GM10248 (cell line): ENCODE data around the gene CEP170.
A peak's percentile ranks its signal among the peaks of the same experiment; 100 is the strongest.

Source experiments
- CTCF ChIA-PET: fragments of 300-600 bp; sonication (Branson Sonifier 250); formaldehyde crosslinking; extraction: SDS; loops from one replicate; lab custom pipeline; 2021; ENCODE audit warnings: antibody characterized with exemption; lab: Yijun Ruan, JAX
- POLR2A ChIA-PET: fragments of 350-650 bp; sonication (Branson Sonifier 250); formaldehyde crosslinking; extraction: SDS; loops from one replicate; lab custom pipeline; 2020; ENCODE audit warnings: antibody characterized with exemption; lab: Yijun Ruan, JAX
- DNase-seq: peaks from one replicate; pipeline ENCODE4 v3.0.0; 2012; ENCODE audit errors: extremely low spot score
- CTCF ChIP-seq: IDR thresholded peaks from 2 replicates; pipeline ENCODE4 v1.5.1; 2012; ENCODE audit warnings: mild to moderate bottlenecking, low read depth; ENCODE audit errors: extremely low read depth, missing control alignments, control extremely low read depth

The CEP170 gene

GRCh38 chr1:243254927-243255790 is at the start of gene CEP170:
TSS of gene CEP170 (minus strand) at chr1:243255281. CDS start at chr1:243225280, 30,001 bp downstream.
- TF ChIP-seq CTCF = no peak
- peak; percentile 89 for DNase-seq
- CTCF ChIA-PET = interaction anchor here (1.0 to 2.4 kb wide), 7 partner anchors 8 to 25 kb away, joined by 3 to 9 read pairs (median 5); no protein-coding TSS in a partner anchor
- POLR2A ChIA-PET = interaction anchor here (0.9 to 2.0 kb wide), 4 partner anchors 8 to 793 kb away, joined by 3 to 10 read pairs (median 5); no protein-coding TSS in a partner anchor

DNA sequence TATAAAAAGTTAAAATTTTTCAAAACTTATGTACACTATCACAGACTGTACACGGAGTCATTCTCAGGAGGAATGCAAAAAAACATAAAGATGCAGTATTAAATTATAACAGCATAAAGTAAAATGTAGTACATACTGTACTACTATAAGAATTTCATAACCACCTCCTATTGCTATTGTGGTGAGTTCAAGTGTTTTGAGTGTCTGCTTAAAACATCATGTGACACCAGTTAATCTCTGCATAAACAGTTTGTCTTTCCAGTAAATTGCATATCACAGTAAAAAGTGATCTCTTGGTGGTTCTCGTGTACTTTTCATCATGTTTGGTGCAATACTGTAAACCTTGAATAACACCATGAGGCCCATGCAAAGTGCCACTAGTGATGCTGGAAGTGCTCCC is 46.0 kb upstream of the CEP170 start:
- CTCF ChIA-PET = no interaction called here
- TF ChIP-seq CTCF = no peak
- no peak for DNase-seq
- POLR2A ChIA-PET = no interaction called here

DNA sequence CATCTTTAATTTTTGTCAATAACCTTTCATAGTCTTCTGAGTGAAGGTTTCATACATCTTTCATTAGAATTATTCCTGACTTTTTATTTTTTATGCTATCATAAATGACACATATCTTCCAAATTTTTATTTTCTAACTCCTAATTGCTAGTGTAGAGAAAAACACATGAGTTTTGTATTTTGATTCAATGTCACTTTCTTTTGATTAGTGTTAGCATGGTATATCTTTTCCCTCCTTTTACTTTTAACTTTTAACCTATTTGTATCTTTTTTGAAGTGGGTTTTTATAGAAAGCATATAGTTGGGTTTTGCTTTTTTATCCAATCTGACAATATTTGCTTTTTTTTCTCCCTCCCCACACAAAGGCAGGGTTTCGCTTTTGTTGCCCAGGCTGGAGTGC is 44.0 kb upstream of the CEP170 start:
- CTCF ChIA-PET = no interaction called here
- POLR2A ChIA-PET = no interaction called here
- DNase-seq = no peak

GRCh38 chr1:243294723-243295121 is 39.6 kb upstream of the CEP170 start:
- CTCF ChIA-PET = interaction anchor here (1.2 to 1.7 kb wide), 3 partner anchors 9 to 22 kb away, joined by 3 to 7 read pairs (median 4); no protein-coding TSS in a partner anchor
- no peak for TF ChIP-seq CTCF
- DNase-seq = no peak
- POLR2A ChIA-PET = no interaction called here

More for the DNA sequence above, 44.0 kb upstream of the CEP170 start:
- no peak for TF ChIP-seq CTCF

DNA sequence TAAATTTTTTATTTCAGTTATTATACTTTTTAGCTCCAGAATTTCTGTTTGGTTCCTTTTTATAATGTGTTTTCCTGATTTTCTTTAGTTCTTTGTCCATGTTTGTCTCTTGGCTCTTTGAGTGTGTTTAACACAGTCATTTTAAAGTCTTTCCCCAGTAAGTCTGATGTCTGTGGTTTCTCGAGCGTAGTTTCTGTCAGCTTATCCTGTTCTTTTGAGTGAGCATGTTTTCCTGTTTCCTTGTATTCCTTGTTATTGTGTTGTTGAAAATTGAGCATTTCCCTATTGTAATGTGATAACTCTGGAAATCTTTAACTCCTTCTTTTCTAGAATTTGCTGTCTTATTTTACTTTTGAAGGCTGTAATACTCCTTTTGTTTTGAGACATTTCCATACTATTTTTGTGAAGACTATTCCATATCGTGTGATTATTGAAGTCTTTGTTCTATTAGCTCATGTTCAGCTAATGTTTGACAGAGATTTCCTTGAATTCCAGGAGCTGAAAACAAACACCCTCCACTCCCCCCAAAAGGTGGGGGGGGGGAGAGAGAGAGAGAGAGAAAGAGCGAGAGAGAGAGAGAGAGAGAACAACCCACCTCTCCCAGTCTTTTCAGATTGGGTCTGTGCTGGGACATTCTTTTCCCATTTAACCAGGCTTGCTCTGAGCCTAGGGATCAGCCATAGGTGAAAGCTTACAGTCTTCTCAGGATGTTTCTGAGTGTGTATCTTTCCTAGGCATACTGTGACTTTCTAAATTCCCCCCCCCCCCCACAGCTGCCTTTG is 39.1 kb upstream of the CEP170 start:
- CTCF ChIA-PET = interaction anchor here (1.2 to 1.7 kb wide), 3 partner anchors 9 to 21 kb away, joined by 3 to 7 read pairs (median 4); no protein-coding TSS in a partner anchor
- POLR2A ChIA-PET = no interaction called here
- DNase-seq = no peak
- no peak for TF ChIP-seq CTCF

GRCh38 chr1:243292117-243292516 is 37.0 kb upstream of the CEP170 start:
- ChIA-PET CTCF (no interaction called here), POLR2A (no interaction called here)
- DNase-seq = no peak
- TF ChIP-seq CTCF = no peak
